Left lung (tissue), 10 donors: ENCODE measurements around the gene HNRNPUL1. TPM values are rescaled to one million over a fixed set of nuclear protein-coding genes. Genes with fewer than 3 reads are reported as not detected.
"Not testable (repeated sequence)": the region's sequence is repeated elsewhere in the genome, so short reads cannot be mapped to it uniquely, and the experiment has no call there.

Source experiments
- ATAC-seq: fragments of 200-7000 bp; cut with Tn5 transposase; one replicate; pipeline ENCODE4 v1.9.1; 2020; ENCODE audit warnings: moderate library complexity
- DNase-seq, 4 donors: peaks; one replicate each; pipeline ENCODE4 v3.0.0-alpha.2; 2013 to 2020
- H3K27ac ChIP-seq, 2 donors: fragments of 200-600 bp; sonication (generic) in 1 of 2; one replicate each; pipeline versions ENCODE4 v1.5.0 to v1.8.0; 2020 to 2021
- H3K27me3 ChIP-seq, 2 donors: fragments of 200-600 bp; sonication (generic) in 1 of 2; one replicate each; pipeline versions ENCODE4 v1.5.0 to v1.8.0; 2020 to 2021
- H3K36me3 ChIP-seq, 2 donors: fragments of 200-600 bp; sonication (generic) in 1 of 2; one replicate each; pipeline versions ENCODE4 v1.5.0 to v1.8.0; 2020 to 2021
- H3K4me1 ChIP-seq, 2 donors: fragments of 200-600 bp; one replicate each; pipeline ENCODE4 v1.8.0; 2021
- H3K4me3 ChIP-seq, 2 donors: fragments of 200-600 bp; sonication (generic) in 1 of 2; one replicate each; pipeline versions ENCODE4 v1.5.0 to v1.8.0; 2020 to 2021; ENCODE audit warnings: mild to moderate bottlenecking in 1 of 2
- H3K9me3 ChIP-seq, 2 donors: fragments of 200-600 bp; sonication (generic) in 1 of 2; one replicate each; pipeline versions ENCODE4 v1.5.0 to v1.8.0; 2020 to 2021
- intact Hi-C, 2 donors: fragments of 100-400 bp; cut with DNase I; formaldehyde crosslinking; loops; one replicate each; pipeline versions ENCODE4 v1.11.2 to v1.14.2; 2022
- polyA plus RNA-seq, 6 donors: library from polyadenylated mRNA; unstranded; fragments of 120-200 nt; gene quantifications; one replicate each; pipeline ENCODE4 v1.2.1, GENCODE V29; 2013; ENCODE audit not compliant: insufficient read length in 6 of 6
- total RNA-seq, 2 donors: library from RNA; stranded (reverse); fragmentation: NEBNext Ultra II Directional; extraction: Animal tissue kit (Norgen Biotek cat#: 25700); gene quantifications; one replicate each; pipeline ENCODE4 v1.2.1, GENCODE V29; 2021
- TF ChIP-seq, protein P1 (sequence below), 2 donors: fragments of 200-600 bp; sonication (generic) in 1 of 2; IDR thresholded peaks; one replicate each; pipeline versions ENCODE4 v1.5.0 to v1.8.0; 2021; ENCODE audit warnings: antibody characterized with exemption in 2 of 2
- donor health status: DM: no; HTN: yes; CAD: no.
- donor health status: DM: no; HTN: no; CAD: no.

The HNRNPUL1 gene
- total and polyA plus RNA-seq, 8 donors = 168 to 240 (median 227) TPM

DNA sequence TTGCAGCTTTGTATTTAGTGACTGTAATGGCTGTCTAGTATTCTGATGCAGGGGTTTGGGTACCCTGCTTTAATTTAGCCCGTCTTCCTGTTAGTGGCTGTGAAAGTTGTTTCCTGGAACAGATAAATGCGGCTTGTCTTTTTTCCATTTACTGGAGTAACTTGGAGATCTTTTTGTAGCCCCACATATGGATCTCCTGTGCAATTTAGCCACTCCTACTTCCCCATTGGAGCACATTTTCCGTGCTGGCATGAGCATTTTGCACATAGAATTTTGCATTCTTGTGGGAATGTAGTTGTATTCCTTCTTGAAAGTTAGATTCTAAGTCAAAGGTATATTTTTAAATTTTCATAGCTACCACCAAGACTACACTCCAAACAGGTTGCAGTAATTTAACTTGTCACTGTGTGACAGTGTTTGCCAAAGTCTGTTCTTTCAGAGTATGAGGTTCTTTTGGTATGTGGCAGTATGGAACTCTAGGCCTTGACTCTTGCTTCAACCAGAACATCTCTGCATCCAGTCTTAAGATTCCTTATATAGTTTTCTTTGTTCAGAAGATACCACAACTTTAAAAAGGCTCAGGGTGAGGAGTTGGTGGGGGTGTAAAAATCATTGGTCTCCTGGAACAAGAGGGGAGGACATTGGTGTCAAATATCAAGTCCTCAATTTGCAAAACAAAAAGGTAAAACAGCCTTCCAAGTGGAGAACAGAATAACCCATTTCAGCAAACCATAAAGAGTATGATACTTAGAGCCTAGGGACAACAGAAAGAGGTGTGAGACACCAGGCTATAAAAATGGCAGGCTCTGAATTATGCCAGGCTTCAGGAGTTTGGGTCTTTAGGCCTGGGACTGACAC lies 24.7 kb downstream of the HNRNPUL1 start:
- Histone ChIP-seq H3K27me3 (no peaks in the 10 kb centered on the region), H3K9me3 (no peaks in the 10 kb centered on the region), H3K27ac (no peak overlapping the region), H3K4me1 (no peaks in the 10 kb centered on the region), H3K36me3 (peaks cover 0 to 100% of the 10 kb centered on the region in 2 donors), H3K4me3 (no peak overlapping the region)
- intact Hi-C loops = no loop called here
- no peak for ATAC-seq
- TF ChIP-seq, protein P1, sequence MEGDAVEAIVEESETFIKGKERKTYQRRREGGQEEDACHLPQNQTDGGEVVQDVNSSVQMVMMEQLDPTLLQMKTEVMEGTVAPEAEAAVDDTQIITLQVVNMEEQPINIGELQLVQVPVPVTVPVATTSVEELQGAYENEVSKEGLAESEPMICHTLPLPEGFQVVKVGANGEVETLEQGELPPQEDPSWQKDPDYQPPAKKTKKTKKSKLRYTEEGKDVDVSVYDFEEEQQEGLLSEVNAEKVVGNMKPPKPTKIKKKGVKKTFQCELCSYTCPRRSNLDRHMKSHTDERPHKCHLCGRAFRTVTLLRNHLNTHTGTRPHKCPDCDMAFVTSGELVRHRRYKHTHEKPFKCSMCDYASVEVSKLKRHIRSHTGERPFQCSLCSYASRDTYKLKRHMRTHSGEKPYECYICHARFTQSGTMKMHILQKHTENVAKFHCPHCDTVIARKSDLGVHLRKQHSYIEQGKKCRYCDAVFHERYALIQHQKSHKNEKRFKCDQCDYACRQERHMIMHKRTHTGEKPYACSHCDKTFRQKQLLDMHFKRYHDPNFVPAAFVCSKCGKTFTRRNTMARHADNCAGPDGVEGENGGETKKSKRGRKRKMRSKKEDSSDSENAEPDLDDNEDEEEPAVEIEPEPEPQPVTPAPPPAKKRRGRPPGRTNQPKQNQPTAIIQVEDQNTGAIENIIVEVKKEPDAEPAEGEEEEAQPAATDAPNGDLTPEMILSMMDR (IDR thresholded peaks at IDR 0.05) = no peak
- DNase-seq = no peak

DNA sequence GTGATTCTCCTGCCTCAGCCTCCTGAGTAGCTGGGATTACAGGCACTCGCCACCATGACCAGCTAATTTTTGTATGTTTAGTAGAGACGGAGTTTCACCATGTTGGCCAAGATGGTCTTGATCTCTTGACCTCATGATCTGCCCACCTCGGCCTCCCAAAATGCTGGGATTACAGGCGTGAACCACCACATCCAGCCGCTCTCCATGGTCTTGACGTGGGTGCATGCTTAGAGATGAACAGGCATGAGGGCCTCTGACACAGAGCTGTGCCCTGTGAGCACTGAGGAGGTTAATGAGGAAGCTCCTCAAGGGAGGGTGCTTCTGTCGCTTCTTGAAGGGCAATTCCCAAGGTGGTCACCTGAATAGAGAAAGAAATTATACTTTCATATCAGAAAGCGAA lies 25.6 kb downstream of the HNRNPUL1 start:
- H3K27me3 ChIP-seq, H3K27ac ChIP-seq, H3K4me3 ChIP-seq, intact Hi-C loops, DNase-seq, H3K4me1 ChIP-seq, H3K9me3 ChIP-seq, ATAC-seq: not testable (repeated sequence)
- H3K36me3 ChIP-seq = peaks cover 0 to 100% of the 10 kb centered on the region in 2 donors

DNA sequence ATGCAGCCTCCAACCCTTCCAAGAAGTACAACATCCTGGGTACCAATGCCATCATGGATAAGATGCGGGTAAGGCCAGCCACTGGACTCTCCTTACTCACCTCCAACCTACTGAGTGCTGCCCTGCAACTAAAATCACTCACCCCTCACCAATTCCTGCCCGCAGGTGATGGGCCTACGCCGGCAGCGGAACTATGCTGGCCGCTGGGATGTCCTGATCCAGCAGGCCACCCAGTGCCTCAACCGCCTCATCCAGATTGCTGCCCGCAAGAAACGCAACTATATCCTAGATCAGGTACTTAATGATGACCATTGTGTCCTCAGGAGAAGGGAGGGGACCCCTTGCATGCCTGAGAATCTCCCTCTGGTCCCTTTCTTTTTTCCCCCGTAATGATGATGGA lies 30.2 kb downstream of the HNRNPUL1 start:
- H3K27ac ChIP-seq = peak overlapping the region in 1 of 2 donors; percentile 27
- peaks cover 0 to 96% of the 10 kb centered on the region in 2 donors for H3K36me3 ChIP-seq

DNA sequence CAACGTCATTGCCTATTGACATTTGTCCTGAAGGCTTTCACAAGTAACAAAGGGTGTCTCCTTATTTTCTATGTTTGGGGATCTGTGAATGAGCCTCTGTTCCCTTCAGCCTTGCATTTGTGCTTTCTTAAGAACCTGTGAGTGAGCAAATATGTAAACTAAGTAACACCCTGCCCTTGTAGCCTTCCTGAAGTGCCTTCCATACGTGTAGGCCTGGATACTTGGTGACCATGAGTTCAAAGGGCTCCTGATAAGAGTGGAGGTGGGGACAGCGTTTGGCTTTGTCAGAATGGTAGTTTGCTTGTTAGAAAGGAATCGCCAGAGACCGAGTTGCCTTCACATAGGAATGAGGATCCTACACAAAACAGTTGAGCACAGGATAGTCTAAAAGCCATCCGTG lies 31.3 kb downstream of the HNRNPUL1 start:
- Histone ChIP-seq H3K4me1 (peaks cover 45 to 53% of the 10 kb centered on the region in 2 donors), H3K36me3 (peaks cover 0 to 96% of the 10 kb centered on the region in 2 donors)
- no peak for DNase-seq

More for the DNA sequence above, 30.2 kb downstream of the HNRNPUL1 start:
- Histone ChIP-seq H3K27me3 (no peaks in the 10 kb centered on the region), H3K9me3 (no peaks in the 10 kb centered on the region), H3K4me1 (peaks cover 35 to 42% of the 10 kb centered on the region in 2 donors), H3K4me3 (no peak overlapping the region)
- DNase-seq (no peak), ATAC-seq (no peak)
- intact Hi-C loops = no loop called here
- TF ChIP-seq, protein P1 (IDR thresholded peaks at IDR 0.05) = no peak

DNA sequence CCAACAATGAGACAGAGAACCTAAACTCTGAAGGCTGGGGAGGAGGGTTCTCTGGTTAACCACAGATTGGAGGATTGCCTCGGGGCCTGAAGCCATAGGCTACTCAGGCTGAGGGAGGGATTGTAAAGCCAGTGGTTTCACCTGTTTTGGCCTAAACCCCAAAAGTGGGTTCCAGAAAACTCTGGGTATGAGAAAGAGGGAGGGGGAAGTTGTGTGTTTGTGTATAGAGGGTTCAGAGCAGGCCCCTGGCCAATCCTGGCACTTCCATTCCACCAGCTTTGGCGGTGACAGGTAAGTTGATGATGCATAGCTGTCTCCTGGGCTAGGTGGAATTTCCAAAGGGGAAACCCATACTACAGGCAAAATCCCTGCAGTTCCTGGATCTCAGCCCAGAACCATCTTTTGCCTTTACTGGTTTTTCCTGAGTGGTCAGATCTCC lies 32.3 kb downstream of the HNRNPUL1 start:
- Histone ChIP-seq H3K4me3 (no peak overlapping the region), H3K27ac (peak overlapping the region; percentile 77 to 88), H3K4me1 (peaks cover 45 to 53% of the 10 kb centered on the region in 2 donors), H3K27me3 (no peaks in the 10 kb centered on the region), H3K36me3 (peaks cover 0 to 96% of the 10 kb centered on the region in 2 donors), H3K9me3 (no peaks in the 10 kb centered on the region)
- TF ChIP-seq, protein P1 (IDR thresholded peaks at IDR 0.05) = no peak
- ATAC-seq (no peak), DNase-seq (no peak)
- intact Hi-C loops = no loop called here

More for the DNA sequence above, 31.3 kb downstream of the HNRNPUL1 start:
- ATAC-seq = peak; percentile 60
- no peaks in the 10 kb centered on the region for H3K9me3 ChIP-seq
- H3K4me3 ChIP-seq = no peak overlapping the region
- TF ChIP-seq, protein P1 (IDR thresholded peaks at IDR 0.05) = no peak
- H3K27me3 ChIP-seq = no peaks in the 10 kb centered on the region
- intact Hi-C loops = no loop called here
- peak overlapping the region; percentile 57 to 77 for H3K27ac ChIP-seq
